CD4-positive, alpha-beta T cell (primary cell): ENCODE measurements around the gene NKAIN2. TPM values are rescaled to one million over a fixed set of nuclear protein-coding genes. Genes with fewer than 3 reads are reported as not detected.

Experiments
- ATAC-seq: fragments of 200-7000 bp; cut with Tn5 transposase; one replicate; pipeline ENCODE4 v1.10.0; 2022; ENCODE audit warnings: mild to moderate bottlenecking; ENCODE audit not compliant: poor library complexity
- CTCF ChIA-PET: fragments of 350-600 bp; sonication (Branson Sonifier 250); formaldehyde crosslinking; loops from one replicate; lab custom pipeline; 2021; ENCODE audit warnings: antibody characterized with exemption, inconsistent platforms; lab: Charles Lee
- POLR2A ChIA-PET: fragments of 350-600 bp; sonication (Branson Sonifier 250); formaldehyde crosslinking; loops from one replicate; lab custom pipeline; 2021; ENCODE audit warnings: antibody characterized with exemption, inconsistent platforms; lab: Charles Lee
- DNase-seq, 14 experiments: peaks; one replicate each; pipeline ENCODE4 v3.0.0-alpha.2; 2013 to 2020; ENCODE audit warnings: mixed read lengths in 2 of 14
- H3K27ac ChIP-seq, 2 donors: one replicate each; pipeline versions ENCODE4 v1.5.1 to v1.7.0; 2013; ENCODE audit warnings: low read length in 2 of 2, low read depth in 1 of 2, mild to moderate bottlenecking in 1 of 2
- H3K27me3 ChIP-seq, 2 experiments: 1 replicate in 1 of 2; 2 replicates in 1 of 2; pipeline versions ENCODE4 v1.6.1 to v1.7.0; 2013; ENCODE audit warnings: low read length in 2 of 2, control low read depth in 1 of 2, mild to moderate bottlenecking in 1 of 2, moderate library complexity in 1 of 2; ENCODE audit not compliant: insufficient read depth in 2 of 2, control insufficient read depth in 1 of 2
- H3K36me3 ChIP-seq: one replicate; pipeline ENCODE4 v1.6.1; 2013; ENCODE audit warnings: low read length, control low read depth; ENCODE audit not compliant: insufficient read depth
- H3K4me1 ChIP-seq: one replicate; pipeline ENCODE4 v1.6.1; 2013; ENCODE audit warnings: low read length, control low read depth; ENCODE audit not compliant: insufficient read depth
- H3K4me3 ChIP-seq: one replicate; pipeline ENCODE4 v1.5.1; 2013; ENCODE audit warnings: mild to moderate bottlenecking, low read length, moderate library complexity
- H3K9me3 ChIP-seq, 2 experiments: 1 replicate in 1 of 2; 2 replicates in 1 of 2; pipeline versions ENCODE4 v1.6.1 to v1.7.0; 2013; ENCODE audit warnings: low read length in 2 of 2, mild to moderate bottlenecking in 2 of 2, control low read depth in 1 of 2, moderate library complexity in 1 of 2; ENCODE audit not compliant: control insufficient read depth in 1 of 2, insufficient read depth in 1 of 2
- H3K27ac Mint-ChIP-seq: one replicate; pipeline ENCODE4 v1.8.0; 2020; ENCODE audit warnings: mixed read lengths
- H3K27me3 Mint-ChIP-seq: one replicate; pipeline ENCODE4 v1.8.0; 2021; ENCODE audit warnings: mixed read lengths
- H3K36me3 Mint-ChIP-seq: one replicate; pipeline ENCODE4 v1.8.0; 2021; ENCODE audit warnings: low read depth, mixed read lengths
- H3K4me1 Mint-ChIP-seq: one replicate; pipeline ENCODE4 v1.8.0; 2021; ENCODE audit warnings: low read depth, mixed read lengths
- H3K4me3 Mint-ChIP-seq: one replicate; pipeline ENCODE4 v1.8.0; 2020; ENCODE audit warnings: mild to moderate bottlenecking, mixed read lengths
- H3K9me3 Mint-ChIP-seq: one replicate; pipeline ENCODE4 v1.8.0; 2020; ENCODE audit warnings: mixed read lengths
- intact Hi-C, 2 experiments: fragments of 100-400 bp; cut with DNase I in 1 of 2; cut with micrococcal nuclease in 1 of 2; formaldehyde crosslinking; loops; one replicate each; pipeline versions ENCODE4 v1.15.1 to v1.9.0; 2023 to 2025; cut with DNase I, micrococcal nuclease
- total RNA-seq, 174 experiments: library from RNA in 2 of 174; stranded (reverse) in 2 of 174; gene quantifications; one replicate each; pipeline ENCODE4 v1.2.3 and lab custom pipeline; 2021 to 2026
- TF ChIP-seq, protein P1 (sequence below): fragments of 200-600 bp; IDR thresholded peaks from one replicate; pipeline ENCODE4 v1.8.0; 2022; ENCODE audit warnings: antibody characterized with exemption, mild to moderate bottlenecking

NKAIN2 gene
- total RNA-seq, 2 experiments from 2014 or later, result not detected

DNA sequence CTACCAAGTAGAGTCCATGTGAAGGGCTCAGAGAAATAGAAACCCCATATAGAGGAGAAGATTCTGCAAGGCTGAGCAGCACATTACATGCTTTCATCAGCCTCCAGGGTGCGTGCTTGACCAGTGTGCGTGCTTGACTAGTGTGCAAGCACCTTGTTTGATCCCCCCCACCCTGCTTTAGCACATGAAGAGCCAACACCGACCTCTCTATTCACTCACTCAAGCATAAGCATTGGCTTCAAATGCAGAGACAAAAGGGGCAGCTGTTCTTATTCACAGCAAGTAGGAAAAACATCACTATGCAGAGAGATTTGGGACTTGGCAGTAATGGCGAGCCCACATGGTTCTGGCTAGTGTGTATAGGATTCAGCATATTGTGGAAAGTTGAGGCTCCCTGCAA is 879.8 kb downstream of the NKAIN2 start:
- ChIA-PET CTCF (no interaction called here), POLR2A (no interaction called here)
- H3K4me1 Mint-ChIP-seq, result no peaks in the 10 kb centered on the region
- Histone ChIP-seq H3K9me3 (peaks cover 0 to 9% of the 10 kb centered on the region in 2 experiments), H3K36me3 (no peaks in the 10 kb centered on the region), H3K4me3 (no peak overlapping the region), H3K27me3 (no peaks in the 10 kb centered on the region), H3K27ac (no peak overlapping the region), H3K4me1 (no peaks in the 10 kb centered on the region)
- TF ChIP-seq, protein P1, sequence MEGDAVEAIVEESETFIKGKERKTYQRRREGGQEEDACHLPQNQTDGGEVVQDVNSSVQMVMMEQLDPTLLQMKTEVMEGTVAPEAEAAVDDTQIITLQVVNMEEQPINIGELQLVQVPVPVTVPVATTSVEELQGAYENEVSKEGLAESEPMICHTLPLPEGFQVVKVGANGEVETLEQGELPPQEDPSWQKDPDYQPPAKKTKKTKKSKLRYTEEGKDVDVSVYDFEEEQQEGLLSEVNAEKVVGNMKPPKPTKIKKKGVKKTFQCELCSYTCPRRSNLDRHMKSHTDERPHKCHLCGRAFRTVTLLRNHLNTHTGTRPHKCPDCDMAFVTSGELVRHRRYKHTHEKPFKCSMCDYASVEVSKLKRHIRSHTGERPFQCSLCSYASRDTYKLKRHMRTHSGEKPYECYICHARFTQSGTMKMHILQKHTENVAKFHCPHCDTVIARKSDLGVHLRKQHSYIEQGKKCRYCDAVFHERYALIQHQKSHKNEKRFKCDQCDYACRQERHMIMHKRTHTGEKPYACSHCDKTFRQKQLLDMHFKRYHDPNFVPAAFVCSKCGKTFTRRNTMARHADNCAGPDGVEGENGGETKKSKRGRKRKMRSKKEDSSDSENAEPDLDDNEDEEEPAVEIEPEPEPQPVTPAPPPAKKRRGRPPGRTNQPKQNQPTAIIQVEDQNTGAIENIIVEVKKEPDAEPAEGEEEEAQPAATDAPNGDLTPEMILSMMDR, result no peak
- ATAC-seq, result no peak
- H3K27me3 Mint-ChIP-seq, result no peaks in the 10 kb centered on the region
- H3K4me3 Mint-ChIP-seq, result no peak overlapping the region
- H3K36me3 Mint-ChIP-seq, result no peaks in the 10 kb centered on the region
- intact Hi-C loops, result no loop called here
- peaks cover 1% of the 10 kb centered on the region for H3K9me3 Mint-ChIP-seq
- H3K27ac Mint-ChIP-seq, result no peak overlapping the region
- DNase-seq, result no peak

DNA sequence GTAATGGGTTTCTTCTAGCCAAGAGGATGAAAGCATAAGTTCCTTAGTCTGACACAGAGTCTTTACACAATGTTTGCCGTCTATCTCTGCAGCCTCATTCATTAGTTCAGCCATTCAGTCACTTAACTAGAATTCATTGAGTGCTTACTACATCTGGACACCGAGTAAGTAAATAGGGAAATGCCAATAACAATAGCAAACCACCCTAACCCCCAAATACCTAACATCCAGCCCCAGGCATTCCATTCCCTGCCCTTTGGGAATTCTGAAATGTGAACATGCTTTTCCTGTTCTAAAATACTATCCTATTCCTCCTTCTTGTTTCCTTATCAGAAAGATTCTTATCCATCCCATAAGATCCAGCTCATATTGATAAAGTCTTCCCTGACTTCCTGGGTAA is 881.0 kb downstream of the NKAIN2 start:
- Histone ChIP-seq H3K27ac (no peak overlapping the region), H3K9me3 (no peaks in the 10 kb centered on the region), H3K36me3 (no peaks in the 10 kb centered on the region), H3K27me3 (no peaks in the 10 kb centered on the region), H3K4me3 (no peak overlapping the region), H3K4me1 (no peaks in the 10 kb centered on the region)
- Mint-ChIP-seq H3K27me3 (no peaks in the 10 kb centered on the region), H3K9me3 (no peaks in the 10 kb centered on the region), H3K36me3 (no peaks in the 10 kb centered on the region), H3K4me1 (no peaks in the 10 kb centered on the region), H3K27ac (no peak overlapping the region), H3K4me3 (no peak overlapping the region)
- ATAC-seq, result no peak
- ChIA-PET CTCF (no interaction called here), POLR2A (no interaction called here)
- DNase-seq, result no peak
- intact Hi-C loops, result no loop called here
- TF ChIP-seq, protein P1, result no peak

DNA sequence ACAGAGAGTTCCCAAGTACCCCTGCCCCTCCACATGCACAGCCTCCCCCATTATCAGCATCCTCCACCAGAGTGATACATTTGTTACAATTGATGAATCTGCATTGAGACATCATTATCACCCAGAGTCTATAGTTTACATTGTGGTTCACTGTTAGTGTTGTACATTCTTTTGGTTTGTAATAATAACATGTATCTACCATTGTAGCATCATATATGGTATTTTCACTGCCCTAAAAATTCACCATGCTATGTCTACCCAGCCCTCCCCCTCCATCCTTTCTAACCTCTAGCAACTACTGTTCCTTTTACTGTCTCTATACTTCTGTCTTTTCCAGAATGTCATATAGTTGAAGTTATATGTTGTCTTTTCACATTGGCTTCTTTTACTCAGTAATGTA is 884.7 kb downstream of the NKAIN2 start:
- no peaks in the 10 kb centered on the region for H3K36me3 Mint-ChIP-seq
- H3K4me1 Mint-ChIP-seq, result no peaks in the 10 kb centered on the region
- H3K27me3 Mint-ChIP-seq, result no peaks in the 10 kb centered on the region
- intact Hi-C loops, result no loop called here
- H3K9me3 ChIP-seq, result no peaks in the 10 kb centered on the region
- no peak overlapping the region for H3K27ac Mint-ChIP-seq
- no peaks in the 10 kb centered on the region for H3K9me3 Mint-ChIP-seq
- H3K4me3 Mint-ChIP-seq, result no peak overlapping the region
- ATAC-seq, result no peak
- TF ChIP-seq, protein P1, result no peak
- no peaks in the 10 kb centered on the region for H3K36me3 ChIP-seq
- no peak overlapping the region for H3K27ac ChIP-seq
- no peak overlapping the region for H3K4me3 ChIP-seq
- no peak for DNase-seq
- POLR2A ChIA-PET, result no interaction called here
- H3K27me3 ChIP-seq, result no peaks in the 10 kb centered on the region
- H3K4me1 ChIP-seq, result no peaks in the 10 kb centered on the region
- CTCF ChIA-PET, result no interaction called here
